GM19452 (cell line): ENCODE data around the gene KAT8.
"Not testable (repeated sequence)": the region's sequence is repeated elsewhere in the genome, so short reads cannot be mapped to it uniquely, and the experiment has no call there.

Source experiments
- ATAC-seq: cut with Tn5 transposase; IDR thresholded peaks from one replicate; pipeline ENCODE4 v1.9.1; 2021; ENCODE audit not compliant: unreplicated experiment

Gene KAT8

DNA sequence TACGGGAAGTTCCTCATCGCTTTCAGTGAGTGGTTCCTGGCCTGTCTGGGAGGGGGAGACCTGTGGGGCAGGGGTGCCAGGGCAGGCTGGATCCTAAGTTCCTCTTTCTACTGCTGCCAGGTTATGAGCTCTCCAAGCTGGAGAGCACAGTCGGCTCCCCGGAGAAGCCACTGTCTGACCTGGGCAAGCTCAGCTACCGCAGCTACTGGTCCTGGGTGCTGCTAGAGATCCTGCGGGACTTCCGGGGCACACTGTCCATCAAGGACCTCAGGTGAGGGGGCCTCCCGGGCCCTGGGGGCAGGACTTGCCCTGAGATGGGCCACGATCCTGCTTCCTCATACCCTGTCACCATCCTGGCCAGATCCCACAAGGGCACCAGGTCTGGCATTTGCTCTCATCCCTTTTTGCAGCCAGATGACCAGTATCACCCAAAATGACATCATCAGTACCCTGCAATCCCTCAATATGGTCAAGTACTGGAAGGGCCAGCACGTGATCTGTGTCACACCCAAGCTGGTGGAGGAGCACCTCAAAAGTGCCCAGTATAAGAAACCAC, 12.9 kb downstream of the KAT8 start:
- no peak for ATAC-seq

DNA sequence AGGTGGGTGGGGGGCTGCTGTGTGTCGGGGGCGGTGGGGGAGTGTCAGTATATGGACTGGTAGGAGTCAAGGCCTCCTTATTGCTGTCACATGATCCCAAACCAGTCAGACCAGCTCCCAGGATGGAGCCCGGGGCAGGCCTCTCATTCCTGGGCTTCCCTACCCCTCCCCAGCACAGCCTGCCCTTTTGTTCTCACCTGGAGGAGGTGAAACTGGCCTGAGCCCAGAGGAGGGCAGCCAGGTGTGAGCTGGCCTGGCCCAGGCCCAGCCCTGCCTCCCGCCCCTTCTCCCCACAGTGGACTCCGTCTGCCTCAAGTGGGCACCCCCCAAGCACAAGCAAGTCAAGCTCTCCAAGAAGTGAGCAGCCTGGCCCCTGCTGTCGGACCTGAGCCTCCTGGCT, 13.4 kb downstream of the KAT8 start:
- ATAC-seq, result no peak

DNA sequence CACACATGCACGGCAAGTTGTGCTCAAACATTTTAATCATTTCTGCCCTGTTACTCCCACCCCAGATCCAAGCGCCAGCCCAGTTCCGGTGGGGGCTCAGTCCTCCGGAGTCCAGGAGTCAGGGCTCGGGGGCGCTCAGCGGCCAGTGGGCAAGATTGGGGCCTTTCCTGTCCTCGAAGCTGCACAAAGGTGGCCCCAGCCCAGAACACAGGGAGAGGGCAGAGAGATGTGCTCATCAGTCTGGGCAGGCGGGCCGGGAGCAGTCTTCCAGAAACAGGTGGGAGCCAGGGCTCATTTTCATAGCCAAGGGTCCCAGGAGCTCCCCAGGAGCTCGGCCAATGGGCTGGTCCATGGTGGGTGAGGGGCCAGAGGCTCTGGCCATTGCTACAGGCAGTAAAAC, 14.0 kb downstream of the KAT8 start:
- ATAC-seq, result no peak

DNA sequence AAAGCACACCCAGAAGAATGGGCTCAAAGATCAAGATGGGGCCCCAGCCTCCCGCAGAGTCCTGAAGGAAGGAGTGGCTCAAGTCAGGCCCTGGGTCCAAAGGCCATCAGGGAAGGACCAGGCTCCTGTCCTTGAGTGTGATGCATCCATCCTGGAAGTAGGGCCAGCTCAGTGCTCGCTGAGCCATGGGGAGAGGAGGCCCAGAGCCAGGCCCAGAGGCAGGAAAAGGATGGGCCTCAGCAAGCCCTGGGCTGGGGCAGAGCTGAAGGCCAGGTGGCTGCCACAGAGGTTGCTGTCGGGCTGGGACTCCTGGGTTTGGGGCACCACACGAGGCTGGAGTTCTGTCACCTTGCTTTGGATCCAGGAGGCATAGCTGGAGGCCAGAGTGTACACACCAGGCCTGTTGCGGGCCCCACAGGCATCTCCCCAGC, 14.4 kb downstream of the KAT8 start:
- ATAC-seq, result no peak

DNA sequence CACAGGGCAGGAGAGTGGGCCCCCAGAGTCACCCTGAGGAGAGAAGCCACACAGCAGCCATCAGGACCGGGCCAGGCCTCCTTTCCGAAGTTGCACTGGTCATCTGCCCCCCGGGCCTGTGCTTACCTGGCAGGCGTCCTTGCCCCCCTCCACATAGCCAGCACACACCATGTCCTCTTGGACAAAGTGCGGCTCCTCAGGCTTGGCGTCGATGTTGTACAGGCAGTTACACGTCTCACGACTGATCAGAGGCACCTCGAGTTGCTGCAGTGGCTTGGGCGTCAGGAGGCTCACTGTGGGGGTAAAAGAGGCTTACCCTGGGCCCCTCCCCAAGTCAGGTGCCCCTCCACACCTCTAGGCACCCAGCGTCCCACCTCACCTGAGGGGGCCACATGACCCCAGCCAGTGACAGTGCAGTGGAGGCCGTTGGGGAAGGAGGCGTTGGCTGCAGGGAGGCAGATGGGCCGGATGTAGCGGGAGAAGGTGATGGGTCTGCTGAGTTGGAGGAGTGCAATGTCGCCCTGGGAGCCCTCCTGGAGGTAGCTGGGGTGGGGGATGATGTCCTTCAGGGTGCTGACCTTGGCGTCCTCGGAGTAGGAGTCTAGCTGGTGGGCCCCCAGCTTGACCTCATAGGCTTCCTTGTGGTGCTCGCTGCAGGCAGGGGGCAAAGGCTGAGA, 15.0 kb downstream of the KAT8 start:
- ATAC-seq, result no peak

DNA sequence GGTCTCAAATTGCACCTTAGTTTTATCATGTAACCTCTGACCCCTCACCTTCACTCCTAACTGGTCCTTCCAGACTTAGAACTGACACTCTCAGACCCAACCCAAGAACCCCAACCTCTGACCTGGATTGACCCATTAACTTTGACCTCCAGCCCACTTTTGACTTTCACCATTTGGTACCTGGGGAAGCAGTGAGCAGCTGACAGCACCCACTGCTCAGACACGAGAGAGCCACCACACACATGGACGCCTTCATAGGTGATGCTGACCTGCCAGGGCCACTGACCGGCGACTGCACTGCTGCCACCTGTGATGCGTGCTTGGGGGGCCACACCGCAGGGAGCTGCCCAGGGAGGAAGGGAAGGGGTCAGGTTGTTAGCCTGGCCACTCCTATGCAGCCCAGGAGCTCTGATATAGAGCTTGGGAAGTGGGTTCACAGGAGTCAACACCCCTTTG, 15.6 kb downstream of the KAT8 start:
- no peak for ATAC-seq

DNA sequence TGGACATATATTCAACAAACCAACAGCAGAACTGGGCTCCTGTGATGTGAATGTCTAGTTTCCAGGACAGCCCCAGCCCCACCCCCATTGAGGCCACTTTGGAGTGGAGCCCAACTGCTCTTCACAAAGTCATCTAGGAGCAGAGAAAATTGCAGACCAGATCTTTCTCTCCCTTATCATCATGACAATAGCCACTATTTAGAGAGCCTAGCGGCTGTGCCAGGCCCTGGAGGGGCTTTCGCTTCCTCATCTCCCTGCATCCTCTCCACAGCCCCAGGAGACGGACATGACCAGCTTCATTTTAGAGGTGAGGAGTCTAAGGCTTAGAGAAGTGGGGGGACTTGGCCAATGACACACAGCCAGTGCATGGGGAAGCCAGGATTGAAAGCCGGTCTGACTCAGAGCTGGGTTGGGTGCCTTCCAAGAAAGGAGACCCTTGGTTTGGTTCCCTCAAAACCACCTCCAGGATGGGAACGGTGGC, 16.7 kb downstream of the KAT8 start:
- ATAC-seq, result no peak

DNA sequence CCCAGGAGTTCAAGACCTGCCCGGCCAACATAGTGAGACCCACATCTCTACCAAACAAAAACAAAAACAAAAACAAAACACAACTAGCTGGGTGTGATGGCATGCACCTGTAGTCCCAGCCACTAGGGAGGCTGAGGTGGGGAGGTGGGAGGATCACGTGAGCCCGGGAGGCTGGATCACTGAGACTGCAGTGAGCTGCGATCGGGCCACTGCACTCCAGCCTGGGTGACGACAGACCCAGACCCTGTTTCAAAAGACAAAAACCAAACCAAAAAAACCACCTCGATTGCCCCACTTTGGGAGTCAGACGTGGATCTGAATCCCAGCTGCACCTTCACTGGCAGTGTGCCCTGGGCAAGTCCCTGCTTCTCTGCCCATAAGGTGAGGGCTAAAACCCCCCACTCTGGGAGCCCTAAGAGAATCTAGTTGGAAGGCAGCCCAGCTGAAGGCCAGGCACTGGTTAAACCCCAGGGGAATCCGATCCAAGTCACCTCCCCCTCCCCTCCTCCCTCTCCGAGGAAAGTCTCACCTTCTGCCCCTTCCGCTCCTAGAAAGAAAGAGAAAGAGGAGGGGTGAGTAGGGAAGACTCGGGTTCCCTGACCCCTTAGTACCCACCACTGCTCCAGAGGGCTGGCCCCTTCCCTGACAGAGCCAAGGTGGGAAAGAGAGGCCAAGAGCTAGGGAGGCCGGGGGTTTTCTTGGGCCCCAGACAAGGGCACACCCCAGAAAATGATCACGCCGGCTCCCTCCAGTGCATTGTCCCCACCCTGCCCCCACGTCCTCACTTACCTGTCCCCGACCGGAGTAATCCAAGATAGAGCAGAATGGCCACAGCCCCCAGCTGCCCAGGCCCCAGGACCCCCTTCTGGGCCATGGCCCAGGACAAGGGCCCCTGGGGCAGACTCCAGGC, 17.4 kb downstream of the KAT8 start:
- no peak for ATAC-seq

DNA sequence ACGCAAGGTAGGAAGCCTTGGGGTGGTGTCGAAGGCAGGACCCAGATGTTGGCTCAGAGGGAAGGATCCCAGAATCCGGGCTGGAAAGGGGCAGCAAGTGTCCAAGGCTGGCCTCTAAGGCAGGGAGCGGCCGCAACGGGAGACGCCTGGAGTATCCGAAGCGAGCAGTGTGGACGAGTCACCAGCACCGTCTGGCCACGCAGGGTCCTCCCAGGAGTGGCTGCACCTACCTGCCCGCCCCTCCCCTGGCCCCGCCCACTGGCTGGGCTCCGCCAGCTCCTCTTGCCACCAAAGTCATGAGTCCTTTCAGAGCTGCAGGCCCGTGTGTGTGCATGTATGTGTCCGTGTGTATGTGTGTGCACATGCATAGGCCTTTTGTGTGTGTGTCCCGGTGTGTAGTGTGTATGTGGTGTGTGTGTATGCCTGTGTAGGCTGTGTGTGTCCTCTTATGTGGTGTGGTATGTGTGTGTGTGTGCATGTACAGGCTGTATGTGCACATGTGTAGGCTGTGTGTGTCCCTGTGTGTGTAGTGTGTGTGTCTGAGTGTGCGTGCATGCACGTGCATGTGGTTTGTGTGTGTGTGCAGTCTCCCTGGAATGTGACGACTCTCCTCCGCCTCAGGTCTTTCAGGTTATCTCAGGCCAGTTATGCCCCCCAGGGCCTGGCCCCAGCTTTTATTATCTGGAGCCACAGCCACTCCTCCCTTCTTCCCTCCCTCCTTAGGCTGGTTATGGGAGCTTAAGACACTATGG, 18.2 kb downstream of the KAT8 start, which contains the start of gene PRSS8:
PRSS8 (minus strand) TSS at position 193 of the 752 bp plus-strand sequence. CDS start 229 bp downstream, outside the sequence.
- no peak for ATAC-seq

DNA sequence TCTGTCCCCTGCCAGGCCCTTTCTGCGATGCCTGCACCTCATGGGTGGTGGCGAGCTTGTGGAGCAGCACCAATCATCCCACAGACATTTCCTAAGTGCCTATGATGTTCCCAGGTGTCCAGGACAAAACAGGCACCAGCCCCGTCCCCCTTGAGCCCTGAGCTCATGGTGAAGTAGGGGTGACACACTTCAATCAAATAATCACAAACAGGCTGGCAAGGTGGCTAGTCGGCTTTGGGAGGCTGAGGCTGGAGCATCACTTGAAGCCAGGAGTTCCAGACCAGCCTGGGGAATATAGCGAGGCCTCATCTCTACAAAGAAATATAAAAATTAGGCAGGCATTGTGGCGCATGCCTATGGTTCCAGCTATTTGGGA, 18.8 kb downstream of the KAT8 start:
- ATAC-seq, result no peak

DNA sequence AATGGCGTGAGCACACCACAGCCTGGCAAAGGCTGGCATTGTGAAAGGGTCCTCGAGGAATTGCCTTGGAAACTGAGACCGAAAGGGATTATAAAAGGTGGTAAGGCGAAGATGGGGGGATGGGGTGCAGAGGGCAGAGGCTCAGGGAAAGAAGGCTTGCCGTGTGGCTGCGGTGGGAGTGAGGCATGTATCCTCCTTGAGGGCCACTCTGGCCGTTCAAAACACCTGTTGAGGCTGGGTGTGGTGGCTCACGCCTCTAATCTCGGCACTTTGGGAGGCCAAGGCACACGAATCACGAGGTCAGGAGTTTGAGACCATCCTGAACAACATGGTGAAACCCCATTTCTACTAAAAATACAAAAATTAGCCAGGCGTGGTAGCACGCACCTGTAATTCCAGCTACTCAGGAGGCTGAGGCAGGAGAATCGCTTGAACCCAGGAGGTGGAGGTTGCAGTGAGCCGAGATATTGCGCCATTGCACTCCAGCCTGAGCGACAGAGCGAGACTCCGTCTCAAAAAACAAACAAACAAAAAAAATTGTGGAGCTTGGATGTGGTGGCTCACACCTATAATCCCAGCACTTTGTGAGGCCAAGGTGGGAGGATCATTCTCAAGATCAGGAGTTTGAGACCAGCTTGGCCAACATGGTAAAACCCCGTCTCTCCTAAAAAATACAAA, 19.5 kb downstream of the KAT8 start:
- ATAC-seq, result not testable (repeated sequence)

DNA sequence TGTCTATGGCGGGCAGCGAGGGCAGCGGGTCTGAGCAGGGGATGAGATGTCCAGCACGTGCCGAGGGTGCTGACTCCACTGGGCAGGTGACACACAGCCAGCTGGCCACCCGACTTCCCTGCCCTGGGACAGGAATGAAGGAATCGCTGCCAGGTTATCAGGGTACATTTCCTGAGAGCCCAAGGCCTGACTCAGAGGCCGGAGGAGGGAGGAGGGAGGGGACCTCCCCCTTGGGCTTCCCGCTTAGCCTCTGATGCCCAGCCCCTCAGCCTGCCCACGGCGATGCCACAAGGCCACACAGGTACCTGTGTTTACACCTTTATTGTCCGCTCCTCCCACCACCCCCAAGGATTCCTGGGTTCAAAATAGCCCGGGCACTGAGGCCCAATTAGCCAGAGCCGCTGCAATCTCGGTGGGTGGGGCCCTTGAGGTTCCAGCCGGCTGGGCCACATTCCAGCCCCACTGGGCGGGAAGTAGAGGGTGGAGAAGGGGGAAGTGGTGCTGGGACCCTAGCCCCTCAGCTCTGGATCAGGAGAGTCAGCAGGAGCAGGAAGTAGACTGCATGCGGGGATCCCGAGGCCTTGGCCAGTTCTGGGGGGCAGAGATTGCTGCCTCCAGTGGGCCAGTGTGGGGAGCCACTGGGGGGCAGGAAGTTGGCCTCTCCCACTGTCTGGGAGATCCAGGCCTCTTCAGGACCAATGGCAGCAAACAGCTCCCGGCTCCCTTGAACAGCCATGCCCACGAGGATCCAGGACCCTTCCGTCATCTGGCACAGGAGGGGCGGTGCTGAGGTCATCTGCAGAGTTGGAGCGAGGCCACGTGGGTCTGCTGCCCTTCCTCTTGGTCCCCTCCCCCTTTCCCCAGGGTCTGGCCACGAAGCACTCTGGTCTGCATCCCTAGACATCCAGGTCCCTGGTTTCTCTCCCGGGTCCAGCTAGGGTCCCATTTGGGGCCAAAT, 21.4 kb downstream of the KAT8 start:
- ATAC-seq, result no peak

DNA sequence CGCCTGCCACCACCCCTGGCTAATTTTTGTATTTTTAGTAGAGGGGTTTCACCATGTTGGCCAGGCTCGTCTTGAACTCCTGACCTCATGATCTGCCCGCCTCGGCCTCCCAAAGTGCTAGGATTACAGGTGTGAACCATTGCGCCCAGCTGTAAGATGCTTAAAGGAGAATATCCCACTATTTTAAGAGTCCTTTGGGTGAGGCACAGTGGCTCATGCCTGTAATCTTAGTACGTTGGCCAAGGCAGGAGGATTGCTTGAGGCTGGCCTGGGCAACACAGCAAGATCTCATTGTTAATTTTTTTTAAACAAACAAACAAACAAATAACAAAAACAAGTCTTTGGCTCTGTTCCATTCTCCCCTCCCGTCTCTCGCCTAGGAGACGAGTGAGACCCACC, 23.6 kb downstream of the KAT8 start:
- not testable (repeated sequence) for ATAC-seq

DNA sequence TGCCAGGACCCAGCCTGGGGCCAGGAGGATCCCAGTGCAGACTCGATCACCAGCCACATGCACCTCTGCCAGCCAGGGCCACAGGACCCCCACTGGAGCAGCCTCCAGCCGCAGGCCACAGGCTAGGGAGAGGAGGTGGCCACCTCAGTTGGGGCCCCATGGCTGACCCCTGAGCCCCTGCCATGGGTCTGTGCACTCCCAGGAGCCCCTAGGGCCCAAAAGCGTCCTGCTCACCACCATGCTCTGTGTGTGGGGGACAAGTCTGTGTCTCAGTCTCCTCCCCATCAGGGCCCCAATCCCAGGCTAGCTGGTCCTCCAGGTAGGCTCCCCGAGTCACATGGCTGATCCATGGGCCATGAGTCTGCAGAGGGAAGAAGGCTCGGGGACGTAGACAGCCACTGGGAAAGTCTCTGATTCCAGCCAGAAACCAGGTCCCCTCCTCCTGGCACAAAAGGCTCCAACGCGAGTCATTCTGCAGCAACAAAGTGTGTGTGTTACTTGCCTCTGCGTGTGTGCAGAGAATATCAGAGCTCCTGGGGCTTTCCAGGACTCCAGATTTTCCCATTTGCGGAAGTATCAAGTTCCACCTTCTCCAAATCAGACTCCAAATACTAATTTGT, 24.1 kb downstream of the KAT8 start:
- ATAC-seq, result no peak

DNA sequence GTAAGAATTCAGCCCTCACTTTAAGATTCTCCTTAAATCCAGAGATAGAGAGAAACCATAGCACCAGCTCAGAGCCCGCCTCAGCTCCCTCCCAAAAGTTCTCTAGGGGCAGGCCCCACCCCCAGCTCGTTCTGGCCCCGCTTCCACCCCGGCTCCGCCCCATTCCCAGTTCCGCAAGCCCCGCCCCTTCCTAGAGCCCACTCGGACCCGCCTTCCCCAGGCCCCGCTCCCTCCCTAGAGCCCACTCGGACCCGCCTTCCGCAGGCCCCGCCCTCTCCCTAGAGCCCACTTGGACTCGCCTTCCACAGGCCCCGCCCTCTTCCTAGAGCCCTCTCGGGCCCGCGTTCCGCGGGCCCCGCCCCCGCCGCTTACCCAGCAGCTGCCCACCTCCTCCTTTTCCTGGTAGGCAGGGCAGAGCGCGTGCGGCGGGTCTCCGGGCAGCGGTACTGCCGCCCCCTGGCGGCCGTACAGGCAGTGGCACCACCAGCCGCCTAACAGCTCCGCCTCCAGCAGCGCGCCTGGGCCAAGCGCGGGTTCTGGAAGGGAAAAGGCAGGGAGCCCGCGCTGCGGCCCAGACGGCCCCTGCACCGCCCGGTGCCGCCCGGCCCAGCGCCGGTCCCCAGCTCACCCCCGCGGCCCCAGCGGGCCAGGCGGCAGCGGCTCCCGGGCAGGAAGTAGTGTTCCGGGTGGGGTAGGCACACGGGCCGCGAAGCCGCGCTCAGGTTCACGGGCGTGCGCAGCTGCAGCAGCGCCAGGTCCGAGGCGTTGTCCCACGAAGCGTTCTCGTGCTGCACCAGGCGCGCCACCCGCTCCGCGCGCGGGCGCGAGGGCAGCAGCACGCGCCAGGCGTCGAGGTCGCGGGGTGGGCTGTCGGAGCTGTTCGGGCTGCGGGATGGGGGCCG, 24.9 kb downstream of the KAT8 start:
- ATAC-seq, result peak; percentile 83

DNA sequence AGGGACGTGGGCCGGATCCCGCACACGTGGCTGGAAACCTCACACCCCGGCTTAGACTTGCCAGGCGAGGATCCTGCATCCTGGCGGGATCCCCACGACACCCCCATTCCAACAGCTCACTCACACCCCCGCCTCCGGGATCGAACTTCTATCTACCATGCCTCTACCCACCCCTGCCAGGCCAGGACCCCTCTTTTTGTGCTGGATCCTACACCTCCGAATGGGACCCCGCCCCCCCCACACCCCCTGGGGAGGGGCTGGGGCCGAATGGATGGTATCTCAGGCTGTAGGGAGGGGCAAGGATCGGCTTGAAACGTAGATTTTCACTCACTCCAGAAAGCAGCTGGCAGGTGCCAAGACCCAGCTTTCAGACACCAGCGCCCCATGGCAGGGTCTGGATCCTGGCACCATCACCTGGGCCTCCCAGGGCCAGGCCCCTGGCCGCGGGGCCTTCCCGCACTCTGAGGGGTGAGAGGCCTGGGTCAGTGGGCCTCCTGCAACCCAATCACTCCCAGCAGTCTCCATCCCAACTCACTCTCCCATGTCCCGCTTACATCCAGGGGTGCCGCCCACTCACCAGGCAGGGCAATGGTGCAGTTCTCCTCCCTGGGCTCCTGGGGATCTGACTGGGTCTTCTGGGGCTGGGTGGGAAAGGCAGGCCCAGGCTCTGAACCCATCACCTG, 25.7 kb downstream of the KAT8 start:
- ATAC-seq, result no peak

DNA sequence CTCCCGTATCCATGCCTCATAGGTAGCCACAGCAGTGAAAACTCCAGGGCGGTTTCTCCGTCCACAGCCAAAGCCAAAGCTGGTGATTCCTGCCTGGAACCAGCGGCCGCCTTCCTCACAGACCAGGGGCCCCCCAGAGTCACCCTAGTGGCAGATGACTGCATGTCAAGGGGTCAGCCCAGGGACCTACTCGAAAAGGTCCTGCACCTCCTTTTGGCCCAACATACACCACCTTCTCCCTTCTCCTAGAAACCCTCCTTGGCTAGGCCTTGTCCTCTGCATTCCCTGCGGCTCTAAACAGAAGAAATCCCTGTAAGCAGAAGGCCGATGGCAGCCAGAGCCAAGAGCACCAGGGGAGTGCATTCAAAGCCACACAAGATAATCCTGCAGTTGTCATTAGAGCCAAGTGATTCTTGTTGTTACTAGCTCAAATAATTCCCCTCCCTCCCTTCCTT, 26.3 kb downstream of the KAT8 start:
- no peak for ATAC-seq
